Stomach (tissue), 4 donors: ENCODE measurements around the gene REPIN1.

Experiments used
- CTCF ChIP-seq, 7 experiments: fragments of 450-650 bp in 4 of 7; fragments of 200-600 bp in 3 of 7; sonication (generic) in 3 of 7; IDR thresholded peaks; one replicate each; pipeline ENCODE4 v1.5.1; 2016 to 2019; ENCODE audit warnings: antibody characterized with exemption in 7 of 7, control low read depth in 2 of 7, mild to moderate bottlenecking in 1 of 7
- EP300 ChIP-seq: sonication (generic); formaldehyde crosslinking; IDR thresholded peaks from one replicate; pipeline ENCODE4 v1.6.1; 2017; ENCODE audit warnings: antibody characterized with exemption
- POLR2A ChIP-seq, 4 donors: fragments of 450-650 bp; IDR thresholded peaks; one replicate each; pipeline ENCODE4 v1.6.1; 2016; ENCODE audit warnings: antibody characterized with exemption in 4 of 4, control low read depth in 2 of 4, mild to moderate bottlenecking in 1 of 4, moderate library complexity in 1 of 4
- POLR2AphosphoS5 ChIP-seq, 3 donors: sonication (generic); formaldehyde crosslinking; IDR thresholded peaks; one replicate each; pipeline ENCODE4 v1.6.1; 2016; ENCODE audit warnings: antibody characterized with exemption in 3 of 3

- no peak for TF ChIP-seq POLR2AphosphoS5 (IDR thresholded peaks at IDR 0.05)
- no peak for TF ChIP-seq CTCF (IDR thresholded peaks at IDR 0.05)
- no peak for TF ChIP-seq POLR2A (IDR thresholded peaks at IDR 0.05)
- no peak for TF ChIP-seq EP300
Measured at GRCh38 chr7:150337659-150338081, 31.0 kb upstream of the REPIN1 start.
